GM12865 (cell line): Measurements from ENCODE around the gene SLC41A3.

Experiments used
- DNase-seq: peaks from one replicate; pipeline ENCODE4 v3.0.0; 2010; ENCODE audit warnings: low read depth
- H3K4me3 ChIP-seq: 2 replicates; pipeline ENCODE4 v1.5.1; 2011; ENCODE audit warnings: mild to moderate bottlenecking, low read depth, low read length, control low read depth
- TF ChIP-seq, protein P1 (sequence below): IDR thresholded peaks from 2 replicates; pipeline ENCODE4 v1.5.1; 2011; ENCODE audit warnings: low read length, control low read depth, low read depth, inconsistent platforms; ENCODE audit not compliant: insufficient read depth; ENCODE audit errors: missing control alignments

The SLC41A3 gene

GRCh38 chr3:126022741-126023359, 61.1 kb downstream of the SLC41A3 start:
- H3K4me3 ChIP-seq, result no peak overlapping the region
- no peak for DNase-seq
- TF ChIP-seq, protein P1, sequence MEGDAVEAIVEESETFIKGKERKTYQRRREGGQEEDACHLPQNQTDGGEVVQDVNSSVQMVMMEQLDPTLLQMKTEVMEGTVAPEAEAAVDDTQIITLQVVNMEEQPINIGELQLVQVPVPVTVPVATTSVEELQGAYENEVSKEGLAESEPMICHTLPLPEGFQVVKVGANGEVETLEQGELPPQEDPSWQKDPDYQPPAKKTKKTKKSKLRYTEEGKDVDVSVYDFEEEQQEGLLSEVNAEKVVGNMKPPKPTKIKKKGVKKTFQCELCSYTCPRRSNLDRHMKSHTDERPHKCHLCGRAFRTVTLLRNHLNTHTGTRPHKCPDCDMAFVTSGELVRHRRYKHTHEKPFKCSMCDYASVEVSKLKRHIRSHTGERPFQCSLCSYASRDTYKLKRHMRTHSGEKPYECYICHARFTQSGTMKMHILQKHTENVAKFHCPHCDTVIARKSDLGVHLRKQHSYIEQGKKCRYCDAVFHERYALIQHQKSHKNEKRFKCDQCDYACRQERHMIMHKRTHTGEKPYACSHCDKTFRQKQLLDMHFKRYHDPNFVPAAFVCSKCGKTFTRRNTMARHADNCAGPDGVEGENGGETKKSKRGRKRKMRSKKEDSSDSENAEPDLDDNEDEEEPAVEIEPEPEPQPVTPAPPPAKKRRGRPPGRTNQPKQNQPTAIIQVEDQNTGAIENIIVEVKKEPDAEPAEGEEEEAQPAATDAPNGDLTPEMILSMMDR, result no peak

DNA sequence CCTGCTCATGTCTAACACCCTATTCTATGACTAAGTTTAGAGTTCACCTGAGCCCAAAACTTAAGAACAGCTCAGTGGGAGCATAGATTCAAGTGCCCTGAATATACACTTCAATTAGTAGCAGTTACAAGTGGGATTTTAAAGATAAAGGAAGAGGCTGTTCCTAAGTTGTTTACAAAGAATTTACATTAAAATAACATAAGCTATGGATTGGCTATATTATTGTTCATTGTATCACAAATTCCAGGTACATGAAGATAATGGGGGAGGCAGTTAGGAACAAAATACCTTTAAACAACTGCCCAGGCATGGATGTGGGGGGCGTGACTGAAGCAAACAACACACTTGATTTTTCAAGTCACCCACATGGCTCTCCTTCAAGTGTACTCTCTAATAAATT, 62.2 kb downstream of the SLC41A3 start:
- TF ChIP-seq, protein P1, result no peak
- H3K4me3 ChIP-seq, result no peak overlapping the region

DNA sequence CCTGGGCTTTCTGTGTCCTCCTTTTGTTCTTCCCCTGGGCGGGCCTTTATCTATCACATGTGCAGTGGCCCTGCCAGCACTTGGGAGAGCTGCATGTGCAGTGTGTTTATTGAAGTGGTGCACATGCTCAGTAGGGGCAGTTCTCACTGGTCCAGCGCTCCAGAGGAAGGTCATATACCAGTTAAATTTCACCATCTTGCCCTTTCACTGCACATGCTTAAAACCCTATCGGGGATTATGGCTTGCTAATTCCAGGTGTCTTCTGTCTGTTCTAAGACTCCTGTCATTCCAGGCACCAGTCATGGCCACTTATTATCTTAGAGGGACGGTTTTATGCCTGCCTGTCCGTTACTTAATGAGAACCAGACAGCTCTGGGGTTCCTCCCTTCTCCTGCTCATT, 62.7 kb downstream of the SLC41A3 start:
- no peak for DNase-seq
- TF ChIP-seq, protein P1, result no peak
- H3K4me3 ChIP-seq, result no peak overlapping the region

More for the DNA sequence above, 62.2 kb downstream of the SLC41A3 start:
- DNase-seq, result no peak

DNA sequence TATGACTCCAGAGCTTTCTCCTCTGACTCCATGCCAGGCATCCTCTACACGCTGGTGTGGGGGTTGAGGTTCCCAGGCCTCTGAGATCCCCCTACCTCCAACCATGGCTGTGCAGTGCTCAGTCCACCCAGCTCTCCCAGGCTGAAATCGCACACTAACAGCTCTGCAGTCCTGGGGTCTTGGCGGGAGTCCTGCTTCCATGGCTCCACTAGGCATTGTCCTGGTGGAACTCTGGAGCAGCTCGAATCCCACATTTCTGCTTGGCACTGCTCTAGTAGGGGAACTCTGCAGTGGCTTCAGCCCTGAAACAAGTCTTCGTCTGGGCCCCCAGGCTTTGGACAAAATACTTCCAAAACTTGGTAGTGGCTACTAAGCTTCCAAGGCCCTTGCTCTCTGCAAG, 64.2 kb downstream of the SLC41A3 start:
- TF ChIP-seq, protein P1, result no peak
- no peak for DNase-seq
- no peak overlapping the region for H3K4me3 ChIP-seq

DNA sequence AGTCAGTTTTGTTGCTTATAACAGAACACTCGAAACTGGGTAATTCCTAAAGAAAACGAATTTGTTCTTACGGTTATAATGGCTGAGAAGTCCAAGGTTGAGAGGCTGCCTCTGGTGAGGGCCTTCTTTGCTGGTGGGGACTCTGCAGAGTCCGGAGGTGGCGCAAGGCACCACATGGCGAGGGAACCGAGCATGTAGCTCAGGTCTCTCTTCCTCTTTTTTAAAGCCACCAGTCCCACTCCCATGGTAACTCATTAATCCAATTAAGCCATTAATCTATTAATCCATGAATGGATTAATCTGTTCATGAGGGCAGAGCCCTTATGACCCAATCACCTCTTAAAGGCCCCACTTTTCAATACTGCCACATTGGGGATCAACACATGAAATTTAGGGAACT, 64.9 kb downstream of the SLC41A3 start:
- TF ChIP-seq, protein P1, result no peak
- DNase-seq, result no peak

DNA sequence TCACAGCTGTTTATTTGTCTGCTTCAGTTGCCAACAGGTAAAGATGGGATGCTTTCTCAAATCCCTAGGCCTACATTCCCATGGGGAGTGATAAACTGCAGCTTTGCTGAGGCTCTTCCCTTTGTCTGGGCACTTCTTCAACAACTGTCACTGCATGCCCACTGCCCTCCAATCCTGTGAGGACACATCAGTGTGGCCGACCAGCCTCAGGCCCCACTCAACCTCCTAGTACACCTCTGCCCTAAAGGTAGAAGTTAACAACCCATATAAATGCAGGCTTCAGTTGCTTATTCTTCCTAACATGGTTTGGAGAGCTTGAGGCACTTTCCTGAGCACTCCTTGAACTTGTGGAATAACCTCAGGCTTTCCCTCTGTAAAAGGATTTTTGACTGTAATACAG, 65.4 kb downstream of the SLC41A3 start:
- H3K4me3 ChIP-seq, result no peak overlapping the region
- no peak for DNase-seq
- TF ChIP-seq, protein P1, result no peak

More for the DNA sequence above, 64.9 kb downstream of the SLC41A3 start:
- H3K4me3 ChIP-seq, result no peak overlapping the region

GRCh38 chr3:126017362-126017761, 66.6 kb downstream of the SLC41A3 start:
- DNase-seq, result no peak
- TF ChIP-seq, protein P1, result no peak

More at GRCh38 chr3:126017362-126017761, 66.6 kb downstream of the SLC41A3 start:
- no peak overlapping the region for H3K4me3 ChIP-seq
